Measurements from ENCODE around the gene ZDHHC3.
"Not testable (repeated sequence)": the region's sequence is repeated elsewhere in the genome, so short reads cannot be mapped to it uniquely, and the experiment has no call there.

ZDHHC3 gene

DNA sequence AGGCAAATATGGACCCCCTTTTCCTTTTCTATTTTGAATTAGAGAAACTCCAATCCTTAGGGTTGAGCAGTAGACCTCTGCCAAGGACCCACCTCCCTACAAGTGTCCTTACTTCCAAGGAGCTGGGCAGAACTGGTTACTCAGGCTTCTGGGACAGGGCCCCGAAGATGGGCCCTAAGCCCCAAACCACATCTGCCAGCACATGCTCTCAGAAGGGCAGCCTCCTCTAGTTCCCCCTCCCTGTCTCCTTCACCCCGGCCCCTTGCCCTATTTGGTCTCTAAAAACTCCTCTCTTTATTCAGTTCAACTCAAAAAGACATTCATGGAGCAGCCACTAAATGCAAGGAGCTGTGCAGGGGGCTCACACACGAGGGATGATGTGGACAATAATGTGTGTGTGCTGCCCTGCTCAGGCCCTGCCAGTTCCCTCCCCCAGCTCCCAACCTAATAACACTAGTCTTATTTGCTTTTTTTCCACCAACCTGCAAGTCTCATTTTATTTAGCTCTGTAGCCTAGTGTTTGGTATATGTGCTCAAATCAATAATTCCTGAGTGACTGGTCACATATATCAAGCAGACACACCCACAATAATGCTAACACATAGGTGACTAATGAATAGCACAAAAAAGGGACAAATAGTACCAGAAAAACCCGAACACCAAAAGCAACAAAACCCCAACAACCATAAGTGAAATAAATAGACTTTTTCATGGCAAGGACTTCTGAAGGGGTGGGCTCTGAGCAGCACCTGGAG, 12.2 kb downstream of the ZDHHC3 start:
- FAIRE-seq, result no peak

DNA sequence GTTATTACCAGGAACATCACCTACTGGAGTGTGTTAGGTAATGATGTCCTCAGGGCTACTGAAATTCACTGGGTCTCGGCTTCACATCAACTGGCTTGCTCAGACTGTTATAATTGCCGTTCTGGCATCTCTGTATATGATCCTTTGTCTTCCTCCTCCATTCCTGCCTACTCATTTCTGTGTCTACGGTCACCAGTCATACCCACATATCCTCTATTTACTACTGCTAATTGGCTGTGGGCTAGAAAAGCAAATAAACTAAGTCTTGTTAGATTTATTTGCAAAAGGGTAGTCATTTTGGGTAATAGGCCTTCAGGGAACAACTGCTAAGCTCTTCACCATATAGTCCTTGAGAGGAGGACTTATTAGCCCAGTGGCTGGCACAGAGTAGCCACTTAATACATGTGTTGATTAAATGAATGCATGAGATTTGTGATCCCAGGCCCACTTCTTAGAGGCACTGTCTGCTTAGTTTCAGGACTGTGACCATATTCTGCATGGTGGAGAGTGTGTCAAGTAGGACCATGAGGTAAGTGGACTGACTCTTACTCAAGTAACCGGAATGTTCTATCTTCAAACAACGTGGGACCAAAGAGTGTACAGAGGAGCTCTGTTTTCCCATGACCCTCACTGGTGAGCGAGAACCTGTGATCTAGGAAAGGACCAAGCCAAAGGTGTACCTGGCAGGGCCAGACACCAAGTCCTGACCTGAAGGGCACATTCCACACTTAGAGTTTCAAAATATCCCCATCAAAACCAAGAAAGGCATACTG, 13.2 kb downstream of the ZDHHC3 start:
- FAIRE-seq, result no peak

DNA sequence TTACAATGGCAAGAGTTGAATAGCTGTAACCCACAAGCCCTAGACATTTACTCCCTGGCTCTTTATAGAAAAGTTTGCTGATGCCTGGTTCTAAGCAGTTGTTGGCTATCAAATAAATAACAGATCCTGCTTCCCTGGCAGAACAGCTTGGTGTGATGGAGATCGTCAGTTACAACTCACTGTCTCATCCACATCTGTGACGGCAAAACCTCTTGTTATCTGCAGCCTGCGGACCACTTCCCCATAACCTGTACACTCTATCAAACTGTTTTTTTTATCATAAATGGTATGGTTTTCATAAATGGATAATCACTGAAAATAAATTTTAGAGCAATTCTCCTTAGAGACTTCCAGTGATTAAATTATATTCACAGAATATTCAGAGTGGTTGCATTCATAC, 14.1 kb downstream of the ZDHHC3 start:
- no peak for FAIRE-seq

DNA sequence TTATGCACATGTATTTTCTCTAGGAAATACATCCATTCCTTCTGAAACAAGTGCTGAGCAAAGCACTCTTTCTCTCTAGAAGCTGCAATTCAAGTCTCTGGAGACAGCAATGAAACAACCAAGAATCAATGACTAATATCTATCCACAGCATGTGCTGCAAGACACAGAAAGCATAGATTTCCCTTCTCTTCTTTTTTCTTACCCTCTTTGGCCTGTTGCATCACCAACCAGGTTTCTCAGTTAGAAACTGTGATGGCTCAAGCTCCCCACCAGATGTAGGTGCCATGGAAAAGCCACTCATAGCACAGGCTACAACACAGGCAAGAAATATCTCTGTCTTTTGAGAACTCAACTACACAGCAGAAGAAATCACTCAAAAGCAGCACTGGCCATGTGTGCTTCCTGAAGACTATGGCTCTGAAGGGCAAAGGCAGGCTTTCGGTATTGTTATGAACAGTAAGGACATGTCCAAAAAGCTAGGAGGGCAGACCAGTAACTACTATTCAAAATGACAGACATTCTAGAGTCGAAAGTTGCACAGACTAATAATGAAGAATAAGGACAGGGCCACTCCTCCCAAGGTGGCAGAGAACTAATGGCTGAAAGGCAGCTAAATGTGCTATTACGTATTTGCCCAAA, 15.5 kb downstream of the ZDHHC3 start:
- FAIRE-seq, result no peak

DNA sequence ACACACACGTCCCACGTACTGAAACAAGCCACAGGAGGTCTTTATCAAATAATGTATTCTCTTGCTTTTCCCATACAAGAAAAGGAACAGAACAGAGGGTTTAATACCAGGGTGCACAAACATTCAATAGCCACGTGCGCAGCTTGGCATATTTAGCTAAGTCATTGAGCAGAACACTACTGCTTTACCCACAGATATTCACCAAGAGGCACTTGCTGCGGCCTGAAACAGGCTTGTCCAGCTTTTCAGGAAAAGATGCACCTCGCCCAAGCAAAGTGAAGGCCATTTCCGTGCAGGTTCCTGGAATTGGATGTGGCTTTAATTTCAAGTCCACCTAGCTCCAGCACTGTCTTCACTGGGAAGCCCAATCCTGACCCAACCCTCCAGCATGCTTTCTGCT, 17.6 kb downstream of the ZDHHC3 start:
- no peak for FAIRE-seq

DNA sequence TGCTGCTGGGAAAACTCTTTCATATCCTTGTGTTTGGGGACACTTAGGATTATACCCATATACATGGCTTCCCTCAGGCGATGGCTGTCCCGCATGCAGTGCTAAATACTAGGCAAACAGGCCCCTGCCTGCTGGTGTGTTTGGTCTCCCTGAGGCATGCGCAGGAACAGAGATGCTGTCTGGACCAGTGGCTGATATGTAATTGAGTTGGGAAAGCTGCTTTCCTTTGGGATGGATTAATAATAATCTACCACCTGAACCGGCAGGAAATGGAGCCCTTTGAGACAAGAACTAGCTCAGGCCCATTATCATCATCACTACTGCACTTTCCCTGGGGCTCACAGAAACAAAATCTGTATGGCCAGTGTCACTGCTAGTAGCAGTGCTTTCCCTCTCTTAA, 18.0 kb downstream of the ZDHHC3 start:
- FAIRE-seq, result no peak

DNA sequence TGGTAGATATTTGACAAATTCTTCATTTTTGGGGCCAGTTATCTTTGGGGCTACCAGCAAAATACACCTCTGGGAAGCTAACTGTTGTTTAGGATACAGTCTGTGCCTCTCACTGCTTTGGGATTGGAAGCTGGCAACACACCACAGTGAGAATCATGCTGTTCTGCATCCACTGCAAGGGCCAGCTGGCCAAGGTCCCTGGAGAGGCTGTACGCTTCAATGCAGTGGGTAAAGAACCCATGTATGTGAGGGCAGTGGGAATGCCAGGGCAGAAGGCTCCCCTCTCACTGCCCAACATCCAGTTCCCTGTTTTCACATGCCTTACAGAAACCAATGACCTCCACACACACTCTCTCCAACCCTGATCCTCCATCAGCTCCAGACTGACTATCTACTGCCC, 20.1 kb downstream of the ZDHHC3 start:
- no peak for FAIRE-seq

DNA sequence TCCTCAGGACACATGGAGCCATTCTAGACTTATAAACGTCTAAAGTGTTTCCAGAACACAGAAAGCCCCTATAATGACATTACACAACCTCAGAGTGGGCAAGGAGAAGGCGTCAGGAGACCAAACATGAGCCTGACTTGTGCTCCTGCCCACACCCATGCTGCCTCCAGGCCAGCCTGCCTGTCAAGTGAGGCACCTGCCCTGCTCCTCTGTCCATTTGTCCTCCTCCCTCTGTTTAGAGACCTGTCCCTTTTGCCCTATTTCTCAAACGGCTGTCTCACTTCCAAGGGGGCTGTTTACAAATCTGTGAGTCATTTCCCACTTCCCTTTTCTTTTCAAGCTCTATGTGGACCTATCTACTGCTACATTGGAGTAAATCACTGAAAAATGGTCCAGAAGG, 21.0 kb downstream of the ZDHHC3 start:
- FAIRE-seq, result no peak

DNA sequence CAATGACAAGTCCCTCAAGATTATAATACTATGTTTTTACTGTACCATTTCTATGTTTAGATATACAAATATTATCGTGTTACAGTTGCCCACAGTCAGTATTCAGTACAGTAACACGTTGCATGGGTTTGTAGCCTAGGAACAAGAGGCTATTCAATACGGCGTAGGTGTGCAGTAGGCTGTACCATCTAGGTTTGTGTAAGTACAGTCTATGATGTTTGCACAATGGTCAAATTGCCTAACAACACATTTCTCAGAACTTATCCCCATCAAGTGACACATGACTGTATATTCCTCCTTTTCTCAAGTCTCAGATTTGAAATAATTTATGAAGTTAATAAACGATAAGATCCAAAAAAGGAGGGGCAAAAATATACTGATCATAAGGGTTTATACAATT, 21.7 kb downstream of the ZDHHC3 start:
- FAIRE-seq, result no peak

DNA sequence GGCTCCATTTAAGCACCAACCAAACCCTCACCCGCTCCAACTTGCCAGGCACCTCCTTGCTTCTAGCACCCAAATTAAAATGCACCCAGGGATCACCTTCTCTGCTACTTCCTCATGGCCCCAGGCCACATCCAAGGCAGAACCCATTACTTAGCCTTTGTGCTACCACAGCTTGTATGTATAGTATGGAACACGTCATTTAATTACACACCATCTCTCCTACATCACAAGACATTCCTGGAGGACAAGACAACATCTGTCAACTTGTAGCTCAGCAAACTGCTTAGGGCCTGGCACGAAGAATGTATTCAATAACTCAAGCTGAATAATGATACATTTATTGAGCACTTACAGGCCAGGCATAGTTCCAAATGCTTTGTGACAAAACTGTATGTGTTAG, 23.3 kb downstream of the ZDHHC3 start:
- no peak for FAIRE-seq

DNA sequence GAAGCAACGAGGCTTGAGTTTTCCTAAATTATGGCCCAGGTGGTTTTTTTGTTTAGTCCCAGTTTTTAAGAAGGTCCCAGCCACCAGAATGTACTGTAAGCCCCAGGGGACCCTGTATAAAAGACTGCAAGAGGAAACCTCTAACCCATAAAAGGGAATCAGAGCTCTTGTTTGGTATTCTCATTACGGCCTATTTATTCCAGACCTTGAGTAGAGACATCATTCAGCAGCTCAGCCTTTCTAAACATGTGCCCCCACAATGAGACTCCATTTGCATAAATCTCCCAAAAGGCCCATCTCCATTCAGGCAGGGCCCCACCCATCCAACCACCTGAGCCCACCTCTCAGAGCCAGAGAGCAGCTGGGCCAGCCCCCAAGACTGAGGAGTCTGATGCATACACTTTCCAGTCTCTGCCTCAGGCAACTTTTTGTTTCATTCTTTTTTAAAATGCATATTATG, 25.7 kb downstream of the ZDHHC3 start:
- no peak for FAIRE-seq

DNA sequence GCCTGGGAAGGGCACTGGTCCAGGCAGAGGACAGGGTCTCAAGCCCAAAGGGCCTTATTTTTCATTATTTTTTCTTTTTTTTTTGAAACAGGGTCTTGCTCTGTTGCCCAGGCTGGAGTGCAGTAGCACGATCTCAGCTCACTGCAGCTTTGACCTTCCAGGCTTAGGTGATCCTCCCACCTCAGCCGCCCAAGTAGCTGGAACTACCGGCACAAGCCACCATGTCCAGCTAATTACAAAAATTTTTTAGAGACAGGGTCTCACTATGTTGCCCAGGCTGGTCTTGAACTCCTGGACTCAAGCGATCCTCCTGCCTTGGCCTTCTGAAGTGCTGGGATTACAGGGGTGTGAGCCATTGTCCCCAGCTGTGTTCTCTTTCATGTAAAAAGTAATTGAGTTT, 26.2 kb downstream of the ZDHHC3 start:
- FAIRE-seq, result not testable (repeated sequence)

DNA sequence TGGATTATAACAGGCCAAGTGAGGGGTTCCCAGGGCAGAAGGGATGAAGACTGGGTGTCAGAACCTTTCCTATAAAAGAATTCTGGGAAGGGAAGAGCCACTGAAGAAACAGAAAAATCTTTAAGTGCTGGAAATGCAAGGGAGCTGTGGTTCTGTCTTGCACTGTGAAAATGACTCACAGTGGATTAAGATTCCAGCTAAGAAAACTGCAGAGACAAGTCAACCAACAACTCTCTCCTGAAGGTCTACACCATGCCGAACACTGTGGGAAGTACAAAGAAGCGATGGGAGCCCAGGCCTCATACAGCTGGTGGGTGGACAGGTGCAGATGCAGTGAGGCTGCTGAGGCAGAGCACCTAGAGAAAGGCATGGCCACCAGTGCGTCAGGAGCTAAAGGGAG, 27.7 kb downstream of the ZDHHC3 start:
- FAIRE-seq, result no peak

DNA sequence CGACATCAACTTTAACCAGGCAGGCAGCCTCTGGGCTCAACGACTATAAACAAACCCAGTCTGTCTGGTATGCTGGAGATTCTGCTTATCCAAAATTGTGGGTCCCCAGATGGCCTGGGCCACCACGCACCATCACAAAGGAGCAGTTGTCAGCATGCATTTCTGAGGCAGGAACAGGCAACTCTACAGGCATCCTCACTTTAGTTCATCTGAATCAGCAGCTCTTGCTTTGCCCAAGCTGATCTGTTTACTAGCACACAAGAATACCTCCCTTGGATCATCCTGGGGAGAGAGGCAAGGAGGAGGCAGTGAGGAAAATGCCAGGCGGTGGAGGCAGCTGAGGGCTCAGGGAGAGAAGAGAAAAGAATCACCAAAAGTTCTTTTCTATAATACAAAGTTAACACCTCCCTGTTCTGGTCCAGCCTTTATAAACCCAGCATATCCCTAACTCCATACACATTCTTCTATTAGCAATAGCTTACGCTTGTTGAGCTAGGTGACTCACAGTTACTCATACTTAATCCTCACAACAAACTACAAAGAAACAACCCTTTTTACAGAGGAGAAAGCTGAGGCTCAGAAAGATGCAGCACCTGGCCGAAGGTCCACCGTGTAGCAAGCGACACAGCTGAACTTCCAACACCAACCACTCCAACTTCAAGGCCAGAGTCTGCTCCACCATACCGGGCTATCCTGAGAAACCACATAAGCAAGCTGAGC, 33.6 kb downstream of the ZDHHC3 start:
- no peak for FAIRE-seq

DNA sequence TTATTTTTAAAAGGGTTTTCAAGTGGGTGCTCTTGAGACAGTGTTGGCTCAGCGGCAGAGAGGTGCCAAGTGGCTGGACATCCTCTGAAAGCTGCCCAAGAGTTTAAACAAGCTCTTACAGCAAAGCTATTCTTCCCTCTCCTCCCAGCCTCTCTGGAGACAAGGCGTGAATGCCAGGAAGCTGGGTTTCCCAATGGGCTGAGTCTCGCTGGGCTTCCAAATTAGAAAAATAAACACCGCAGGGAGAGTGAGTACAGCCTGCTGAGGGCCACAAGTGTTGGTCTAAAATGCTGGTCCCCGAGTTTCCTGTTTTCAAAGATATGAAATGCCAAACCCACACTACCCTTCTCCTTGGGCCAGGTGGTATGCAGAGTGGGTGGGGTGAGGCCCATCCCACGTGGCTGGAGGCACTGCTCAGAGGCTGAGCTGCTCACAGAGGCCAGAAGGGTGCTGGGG, 36.4 kb downstream of the ZDHHC3 start:
- FAIRE-seq, result no peak

DNA sequence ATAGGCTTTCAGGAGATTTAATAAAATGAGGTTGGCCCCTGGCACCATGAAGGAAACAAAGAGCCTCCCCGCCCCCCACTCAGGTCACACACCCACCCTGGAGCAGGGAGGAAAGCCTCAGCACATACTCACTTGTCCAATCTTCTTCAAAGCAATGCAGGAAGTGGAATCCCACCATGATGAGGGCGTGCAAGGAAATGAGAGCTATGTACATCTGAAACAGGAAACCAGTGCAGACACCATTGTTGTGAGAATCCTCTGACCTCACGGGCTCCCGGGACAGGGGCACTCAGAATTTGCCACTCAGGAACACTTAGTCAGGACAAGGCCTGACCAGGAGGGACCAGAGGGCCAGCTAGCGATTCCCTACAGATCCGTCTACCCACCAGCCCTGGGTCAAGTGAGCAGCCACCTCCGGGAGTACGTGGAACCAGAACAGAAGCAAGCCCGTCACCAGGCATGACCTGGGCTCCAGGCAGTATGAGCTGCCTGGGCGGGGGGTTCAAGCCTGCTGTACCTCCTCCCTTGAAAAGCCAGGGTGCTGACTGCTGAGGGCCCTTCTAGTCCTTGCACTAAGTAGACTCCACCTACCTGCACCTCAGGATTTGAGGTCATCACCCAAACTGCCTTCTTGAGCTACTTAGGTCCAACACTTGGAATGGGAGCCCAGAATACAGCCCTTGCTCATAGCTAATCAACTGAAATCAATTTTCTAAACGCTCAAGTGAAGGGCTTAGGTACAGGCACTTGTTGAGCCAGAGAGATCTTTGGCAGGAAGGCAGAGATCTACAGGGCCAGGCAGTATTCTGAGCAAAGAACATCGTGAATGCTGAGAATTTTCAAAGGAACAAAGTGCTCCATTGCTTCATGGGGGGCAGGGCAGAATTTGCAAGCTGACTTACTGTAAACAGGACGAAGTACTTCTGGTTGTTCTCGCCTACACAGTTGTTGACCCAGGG, 42.7 kb downstream of the ZDHHC3 start:
- no peak for FAIRE-seq

DNA sequence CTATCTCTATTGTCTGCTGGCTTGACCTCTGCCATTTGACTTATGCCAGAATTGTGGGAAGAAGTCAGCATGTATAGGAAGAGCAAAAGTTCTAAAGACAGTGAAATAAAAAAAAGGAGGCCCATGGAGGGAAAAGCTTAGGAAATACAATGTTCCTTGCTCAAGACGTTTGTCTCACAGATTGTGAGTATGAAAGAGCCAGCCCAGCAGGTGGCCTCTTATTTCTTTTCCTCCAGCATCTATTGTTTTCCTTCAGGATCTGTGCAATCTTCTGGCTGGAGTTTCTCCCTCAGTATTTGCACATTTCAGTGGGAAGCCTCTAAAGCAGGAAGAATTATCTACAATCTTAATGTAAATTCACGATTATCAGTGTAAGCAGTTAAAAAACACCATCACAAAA, 43.7 kb downstream of the ZDHHC3 start:
- FAIRE-seq, result no peak

DNA sequence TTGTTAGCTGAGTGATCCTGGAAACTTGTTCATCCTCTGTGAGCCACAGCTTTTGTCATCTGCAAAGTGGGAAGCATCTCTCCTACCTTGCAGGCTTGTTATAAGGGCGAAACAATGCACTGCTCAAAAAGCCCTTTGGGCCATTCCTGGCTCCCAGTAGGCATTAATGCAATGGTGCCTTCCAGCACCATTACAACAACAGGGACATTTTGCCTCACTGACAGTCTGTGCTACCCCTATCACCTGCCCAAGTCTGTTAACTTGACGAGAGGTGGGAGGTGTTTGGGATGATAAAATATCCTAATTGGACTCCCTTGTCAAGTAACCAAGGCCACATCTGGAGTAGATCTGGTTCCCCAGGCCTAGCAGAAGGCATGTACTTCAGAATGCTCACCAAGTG, 44.2 kb downstream of the ZDHHC3 start:
- no peak for FAIRE-seq

DNA sequence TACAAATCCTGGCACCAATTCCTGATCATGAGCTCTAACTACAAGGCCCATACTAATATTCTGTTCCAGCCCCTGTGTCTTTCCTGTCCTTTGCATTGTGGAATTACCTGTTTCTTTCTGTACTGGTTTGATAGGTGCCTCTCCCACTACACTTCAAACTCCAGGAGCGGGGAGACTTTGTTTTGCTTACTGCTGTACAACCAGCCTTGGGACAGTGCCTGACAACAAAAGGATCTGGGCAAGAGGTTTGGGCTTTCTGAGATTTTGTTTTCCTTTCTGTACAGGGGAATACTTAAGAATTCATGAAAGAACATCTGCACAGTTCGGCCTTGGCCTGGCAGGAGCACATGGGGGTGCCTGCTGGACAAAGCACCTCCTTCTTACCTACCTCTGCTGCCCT, 45.1 kb downstream of the ZDHHC3 start:
- no peak for FAIRE-seq

DNA sequence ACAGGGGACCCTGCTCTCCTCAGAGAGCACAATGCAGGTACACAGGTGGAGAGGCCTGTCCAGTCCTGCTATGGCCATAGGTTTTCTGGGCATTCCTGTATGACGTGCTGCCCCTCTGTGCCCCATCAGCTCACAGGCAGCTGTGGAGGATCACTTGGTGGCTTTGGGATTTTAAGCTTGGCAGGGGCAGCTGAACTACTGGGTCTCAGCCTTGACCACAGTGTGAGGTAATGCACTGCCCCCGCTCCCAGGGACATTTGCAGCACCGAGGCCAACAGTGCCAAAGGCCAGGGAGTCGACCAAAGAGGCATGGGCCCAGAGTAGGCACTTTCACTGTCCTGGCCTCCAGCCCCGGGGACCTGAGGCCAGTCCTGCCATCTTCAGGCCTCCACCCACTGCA, 46.2 kb downstream of the ZDHHC3 start:
- FAIRE-seq, result no peak

DNA sequence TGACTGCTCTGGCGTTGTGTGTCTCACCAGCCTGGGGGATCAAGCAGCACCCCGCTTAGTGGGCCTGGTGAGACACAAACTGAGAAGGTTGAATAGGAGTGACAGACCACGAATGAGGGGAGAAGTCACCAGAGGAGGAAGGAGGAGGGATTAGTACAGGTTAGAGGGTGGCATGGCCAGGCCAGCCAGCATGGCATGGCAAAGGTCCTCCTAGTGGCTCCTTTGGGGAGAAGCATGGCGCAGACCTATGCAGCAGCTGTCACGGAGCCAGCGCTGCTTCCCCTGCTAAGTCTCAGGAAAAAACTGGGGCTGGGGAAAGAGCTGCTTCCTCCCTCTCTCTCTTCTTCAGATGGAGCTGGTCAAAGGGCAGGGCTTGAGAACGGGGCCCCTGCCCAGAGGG, 48.6 kb downstream of the ZDHHC3 start:
- FAIRE-seq, result no peak

DNA sequence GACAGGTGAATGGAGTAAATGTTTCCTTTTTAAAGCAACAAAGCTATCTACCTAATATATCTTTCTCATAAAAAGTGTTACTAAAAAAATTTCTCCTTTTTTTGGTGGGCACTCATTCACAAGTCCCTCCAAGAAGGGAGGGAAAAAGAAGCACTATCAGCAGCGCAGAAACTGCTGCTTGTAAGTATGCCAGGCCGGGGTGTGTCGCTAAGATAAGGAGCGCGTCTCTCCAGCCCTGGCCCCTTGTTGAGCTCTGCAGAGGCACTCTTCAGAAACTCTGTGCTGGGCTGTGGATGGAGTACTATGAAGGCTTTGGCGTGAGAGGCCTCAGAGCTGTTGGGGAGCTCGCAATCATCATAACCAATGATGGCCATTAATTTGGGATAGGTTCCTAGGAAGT, 49.1 kb downstream of the ZDHHC3 start:
- FAIRE-seq, result no peak
